ENCODE data around the gene SEMA6D. TPM values are rescaled to one million over a fixed set of nuclear protein-coding genes. Genes with fewer than 3 reads are reported as not detected.

SEMA6D gene
- total RNA-seq, 1 experiment from 2014 or later, result 0.03 TPM

DNA sequence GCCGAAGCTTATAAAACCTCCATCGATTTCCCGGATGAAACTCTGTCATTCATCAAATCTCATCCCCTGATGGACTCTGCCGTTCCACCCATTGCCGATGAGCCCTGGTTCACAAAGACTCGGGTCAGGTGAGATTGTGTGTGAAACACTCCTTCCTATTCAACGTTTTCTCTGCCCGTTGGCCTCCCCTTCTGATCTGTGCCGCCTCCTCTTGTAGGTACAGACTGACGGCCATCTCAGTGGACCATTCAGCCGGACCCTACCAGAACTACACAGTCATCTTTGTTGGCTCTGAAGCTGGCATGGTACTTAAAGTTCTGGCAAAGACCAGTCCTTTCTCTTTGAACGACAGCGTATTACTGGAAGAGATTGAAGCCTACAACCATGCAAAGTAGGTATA is 47.4 kb downstream of the SEMA6D start:
- CTCF ChIA-PET, result no interaction called here
- Histone ChIP-seq H3K4me3 (ENCODE audit: low read depth in 2 of 2, low read length in 2 of 2) (no peak overlapping the region), H3K27me3 (ENCODE audit: control insufficient read depth, insufficient read depth, low read length) (no peaks in the 10 kb centered on the region), H3K36me3 (ENCODE audit: control insufficient read depth, insufficient read depth, low read length) (no peaks in the 10 kb centered on the region), H3K9me3 (ENCODE audit: control insufficient read depth, insufficient read depth, low read depth, low read length) (no peaks in the 10 kb centered on the region), H3K4me1 (ENCODE audit: control insufficient read depth, insufficient read depth, low read length) (no peaks in the 10 kb centered on the region), H3K27ac (ENCODE audit: low read length) (no peak overlapping the region)
- TF ChIP-seq, protein P1, sequence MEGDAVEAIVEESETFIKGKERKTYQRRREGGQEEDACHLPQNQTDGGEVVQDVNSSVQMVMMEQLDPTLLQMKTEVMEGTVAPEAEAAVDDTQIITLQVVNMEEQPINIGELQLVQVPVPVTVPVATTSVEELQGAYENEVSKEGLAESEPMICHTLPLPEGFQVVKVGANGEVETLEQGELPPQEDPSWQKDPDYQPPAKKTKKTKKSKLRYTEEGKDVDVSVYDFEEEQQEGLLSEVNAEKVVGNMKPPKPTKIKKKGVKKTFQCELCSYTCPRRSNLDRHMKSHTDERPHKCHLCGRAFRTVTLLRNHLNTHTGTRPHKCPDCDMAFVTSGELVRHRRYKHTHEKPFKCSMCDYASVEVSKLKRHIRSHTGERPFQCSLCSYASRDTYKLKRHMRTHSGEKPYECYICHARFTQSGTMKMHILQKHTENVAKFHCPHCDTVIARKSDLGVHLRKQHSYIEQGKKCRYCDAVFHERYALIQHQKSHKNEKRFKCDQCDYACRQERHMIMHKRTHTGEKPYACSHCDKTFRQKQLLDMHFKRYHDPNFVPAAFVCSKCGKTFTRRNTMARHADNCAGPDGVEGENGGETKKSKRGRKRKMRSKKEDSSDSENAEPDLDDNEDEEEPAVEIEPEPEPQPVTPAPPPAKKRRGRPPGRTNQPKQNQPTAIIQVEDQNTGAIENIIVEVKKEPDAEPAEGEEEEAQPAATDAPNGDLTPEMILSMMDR (IDR thresholded peaks at IDR 0.05), result no peak
- TF ChIP-seq SIN3A (IDR thresholded peaks at IDR 0.05; ENCODE audit: borderline replicate concordance, insufficient read depth, low read depth, low read length) (no peak), TCF7L2 (IDR thresholded peaks at IDR 0.05; ENCODE audit: low read depth, low read length) (no peak), POLR2AphosphoS5 (IDR thresholded peaks at IDR 0.05; ENCODE audit: low read depth, low read length) (no peak)
- TF ChIP-seq, protein P2, sequence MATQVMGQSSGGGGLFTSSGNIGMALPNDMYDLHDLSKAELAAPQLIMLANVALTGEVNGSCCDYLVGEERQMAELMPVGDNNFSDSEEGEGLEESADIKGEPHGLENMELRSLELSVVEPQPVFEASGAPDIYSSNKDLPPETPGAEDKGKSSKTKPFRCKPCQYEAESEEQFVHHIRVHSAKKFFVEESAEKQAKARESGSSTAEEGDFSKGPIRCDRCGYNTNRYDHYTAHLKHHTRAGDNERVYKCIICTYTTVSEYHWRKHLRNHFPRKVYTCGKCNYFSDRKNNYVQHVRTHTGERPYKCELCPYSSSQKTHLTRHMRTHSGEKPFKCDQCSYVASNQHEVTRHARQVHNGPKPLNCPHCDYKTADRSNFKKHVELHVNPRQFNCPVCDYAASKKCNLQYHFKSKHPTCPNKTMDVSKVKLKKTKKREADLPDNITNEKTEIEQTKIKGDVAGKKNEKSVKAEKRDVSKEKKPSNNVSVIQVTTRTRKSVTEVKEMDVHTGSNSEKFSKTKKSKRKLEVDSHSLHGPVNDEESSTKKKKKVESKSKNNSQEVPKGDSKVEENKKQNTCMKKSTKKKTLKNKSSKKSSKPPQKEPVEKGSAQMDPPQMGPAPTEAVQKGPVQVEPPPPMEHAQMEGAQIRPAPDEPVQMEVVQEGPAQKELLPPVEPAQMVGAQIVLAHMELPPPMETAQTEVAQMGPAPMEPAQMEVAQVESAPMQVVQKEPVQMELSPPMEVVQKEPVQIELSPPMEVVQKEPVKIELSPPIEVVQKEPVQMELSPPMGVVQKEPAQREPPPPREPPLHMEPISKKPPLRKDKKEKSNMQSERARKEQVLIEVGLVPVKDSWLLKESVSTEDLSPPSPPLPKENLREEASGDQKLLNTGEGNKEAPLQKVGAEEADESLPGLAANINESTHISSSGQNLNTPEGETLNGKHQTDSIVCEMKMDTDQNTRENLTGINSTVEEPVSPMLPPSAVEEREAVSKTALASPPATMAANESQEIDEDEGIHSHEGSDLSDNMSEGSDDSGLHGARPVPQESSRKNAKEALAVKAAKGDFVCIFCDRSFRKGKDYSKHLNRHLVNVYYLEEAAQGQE (IDR thresholded peaks at IDR 0.05; ENCODE audit: insufficient read depth in 1 of 2, low read depth in 2 of 2, low read length in 1 of 2), result no peak
- ATAC-seq, result no peak
- POLR2A ChIA-PET, result no interaction called here
- no TSS peak for BruUV-seq (replicated peaks)
- in situ Hi-C loops (cut with HindIII; ENCODE audit: low pct_unique_long_range_greater_than_20kb, low sequenced_read_pairs) (no loop called here), intact Hi-C loops (cut with micrococcal nuclease; ENCODE audit: unreplicated experiment) (no loop called here)
- no peak for DNase-seq (ENCODE audit: low read depth, low spot score)

DNA sequence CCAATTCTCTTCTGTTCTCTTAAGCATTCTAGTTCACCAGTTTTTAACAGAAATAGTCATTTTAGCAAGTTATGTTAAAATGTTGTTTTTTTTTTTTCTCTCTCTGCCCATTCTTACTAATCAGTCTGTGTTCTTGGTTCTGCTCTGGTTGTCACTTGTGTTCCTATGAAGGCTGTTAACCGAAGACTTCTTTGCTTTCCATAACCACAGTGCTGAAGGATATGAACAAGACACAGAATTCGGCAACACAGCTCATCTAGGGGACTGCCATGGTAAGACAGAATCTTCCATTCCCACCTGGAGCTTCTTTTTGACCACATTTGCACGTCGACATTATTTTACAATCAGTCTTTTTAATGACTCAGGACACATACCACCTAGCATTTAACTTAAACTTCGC is 49.1 kb downstream of the SEMA6D start:
- DNase-seq (ENCODE audit: low read depth, low spot score) (no peak), ATAC-seq (no peak)
- no peaks in the 10 kb centered on the region for H3K4me1 ChIP-seq (ENCODE audit: control insufficient read depth, insufficient read depth, low read length)
- no peaks in the 10 kb centered on the region for H3K36me3 ChIP-seq (ENCODE audit: control insufficient read depth, insufficient read depth, low read length)
- no peaks in the 10 kb centered on the region for H3K27me3 ChIP-seq (ENCODE audit: control insufficient read depth, insufficient read depth, low read length)
- CTCF ChIA-PET, result no interaction called here
- intact Hi-C loops (cut with micrococcal nuclease; ENCODE audit: unreplicated experiment), result no loop called here
- no peak overlapping the region for H3K4me3 ChIP-seq (ENCODE audit: low read depth in 2 of 2, low read length in 2 of 2)
- BruUV-seq (replicated peaks), result no TSS peak
- TF ChIP-seq TCF7L2 (IDR thresholded peaks at IDR 0.05; ENCODE audit: low read depth, low read length) (no peak), SIN3A (IDR thresholded peaks at IDR 0.05; ENCODE audit: borderline replicate concordance, insufficient read depth, low read depth, low read length) (no peak), POLR2AphosphoS5 (IDR thresholded peaks at IDR 0.05; ENCODE audit: low read depth, low read length) (no peak)
- TF ChIP-seq, protein P2 (IDR thresholded peaks at IDR 0.05; ENCODE audit: insufficient read depth in 1 of 2, low read depth in 2 of 2, low read length in 1 of 2), result no peak
- TF ChIP-seq, protein P1 (IDR thresholded peaks at IDR 0.05), result no peak
- POLR2A ChIA-PET, result no interaction called here
- no peaks in the 10 kb centered on the region for H3K9me3 ChIP-seq (ENCODE audit: control insufficient read depth, insufficient read depth, low read depth, low read length)
- no peak overlapping the region for H3K27ac ChIP-seq (ENCODE audit: low read length)
- in situ Hi-C loops (cut with HindIII; ENCODE audit: low pct_unique_long_range_greater_than_20kb, low sequenced_read_pairs), result no loop called here

Measured in Panc1 (cell line).